Measurements from ENCODE around the gene RFT1.

GRCh38 chr3:53132347-53132746, 2.1 kb upstream of the RFT1 start:
- TF ChIP-seq, protein P1, sequence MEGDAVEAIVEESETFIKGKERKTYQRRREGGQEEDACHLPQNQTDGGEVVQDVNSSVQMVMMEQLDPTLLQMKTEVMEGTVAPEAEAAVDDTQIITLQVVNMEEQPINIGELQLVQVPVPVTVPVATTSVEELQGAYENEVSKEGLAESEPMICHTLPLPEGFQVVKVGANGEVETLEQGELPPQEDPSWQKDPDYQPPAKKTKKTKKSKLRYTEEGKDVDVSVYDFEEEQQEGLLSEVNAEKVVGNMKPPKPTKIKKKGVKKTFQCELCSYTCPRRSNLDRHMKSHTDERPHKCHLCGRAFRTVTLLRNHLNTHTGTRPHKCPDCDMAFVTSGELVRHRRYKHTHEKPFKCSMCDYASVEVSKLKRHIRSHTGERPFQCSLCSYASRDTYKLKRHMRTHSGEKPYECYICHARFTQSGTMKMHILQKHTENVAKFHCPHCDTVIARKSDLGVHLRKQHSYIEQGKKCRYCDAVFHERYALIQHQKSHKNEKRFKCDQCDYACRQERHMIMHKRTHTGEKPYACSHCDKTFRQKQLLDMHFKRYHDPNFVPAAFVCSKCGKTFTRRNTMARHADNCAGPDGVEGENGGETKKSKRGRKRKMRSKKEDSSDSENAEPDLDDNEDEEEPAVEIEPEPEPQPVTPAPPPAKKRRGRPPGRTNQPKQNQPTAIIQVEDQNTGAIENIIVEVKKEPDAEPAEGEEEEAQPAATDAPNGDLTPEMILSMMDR (IDR thresholded peaks at IDR 0.05; ENCODE audit: insufficient read depth, low read depth, low read length), result no peak
- TF ChIP-seq EZH2 (IDR thresholded peaks at IDR 0.05; ENCODE audit: insufficient read depth, low read length), result no peak
